ENCODE results near the gene PPP2R2B. TPM values are rescaled to one million over a fixed set of nuclear protein-coding genes. Genes with fewer than 3 reads are reported as not detected.

Gene PPP2R2B
- total and polyA plus RNA-seq, 2 donors (not counting 3 experiments of a cell fraction or from before 2014, with no cell fraction given), result not detected

DNA sequence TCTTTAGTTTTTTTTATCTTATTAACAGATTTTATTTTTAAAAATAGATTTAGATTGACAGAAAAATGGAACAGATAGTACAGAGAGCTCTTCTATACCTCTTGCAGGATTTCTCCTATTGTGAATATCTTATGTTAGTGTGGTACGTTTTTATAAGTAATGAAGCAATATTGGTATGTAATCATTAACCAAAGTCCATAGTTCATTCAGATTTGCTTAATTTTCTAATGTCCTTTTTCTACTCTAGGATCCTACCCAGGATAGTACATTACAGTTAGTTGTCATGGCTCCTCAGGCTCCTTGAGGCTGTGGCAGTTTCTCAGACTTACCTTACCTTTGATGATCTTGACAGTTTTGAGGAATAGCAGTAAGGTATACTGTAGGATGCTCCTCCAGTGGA is 30.4 kb downstream of the PPP2R2B start:
- ChIA-PET CTCF (no interaction called here), POLR2A (no interaction called here)
- no peak overlapping the region for H3K27ac ChIP-seq (ENCODE audit: insufficient read depth, low read depth, low read length)
- no peaks in the 10 kb centered on the region for H3K4me1 ChIP-seq (ENCODE audit: control insufficient read depth, extremely low read depth, insufficient read depth, low read length)
- no peaks in the 10 kb centered on the region for H3K9me1 ChIP-seq (replicated peaks; ENCODE audit: control insufficient read depth, extremely low read depth, insufficient read depth, low read length)
- TF ChIP-seq GATA2 (IDR thresholded peaks at IDR 0.05; ENCODE audit: insufficient read depth, insufficient read length, low read depth, low read length), result no peak
- no peak for TF ChIP-seq MYC (IDR thresholded peaks at IDR 0.05; ENCODE audit: low read depth, low read length)
- TF ChIP-seq EZH2 (IDR thresholded peaks at IDR 0.05; ENCODE audit: borderline replicate concordance, low read depth, low read length, severe bottlenecking), result no peak
- TF ChIP-seq, protein P1, sequence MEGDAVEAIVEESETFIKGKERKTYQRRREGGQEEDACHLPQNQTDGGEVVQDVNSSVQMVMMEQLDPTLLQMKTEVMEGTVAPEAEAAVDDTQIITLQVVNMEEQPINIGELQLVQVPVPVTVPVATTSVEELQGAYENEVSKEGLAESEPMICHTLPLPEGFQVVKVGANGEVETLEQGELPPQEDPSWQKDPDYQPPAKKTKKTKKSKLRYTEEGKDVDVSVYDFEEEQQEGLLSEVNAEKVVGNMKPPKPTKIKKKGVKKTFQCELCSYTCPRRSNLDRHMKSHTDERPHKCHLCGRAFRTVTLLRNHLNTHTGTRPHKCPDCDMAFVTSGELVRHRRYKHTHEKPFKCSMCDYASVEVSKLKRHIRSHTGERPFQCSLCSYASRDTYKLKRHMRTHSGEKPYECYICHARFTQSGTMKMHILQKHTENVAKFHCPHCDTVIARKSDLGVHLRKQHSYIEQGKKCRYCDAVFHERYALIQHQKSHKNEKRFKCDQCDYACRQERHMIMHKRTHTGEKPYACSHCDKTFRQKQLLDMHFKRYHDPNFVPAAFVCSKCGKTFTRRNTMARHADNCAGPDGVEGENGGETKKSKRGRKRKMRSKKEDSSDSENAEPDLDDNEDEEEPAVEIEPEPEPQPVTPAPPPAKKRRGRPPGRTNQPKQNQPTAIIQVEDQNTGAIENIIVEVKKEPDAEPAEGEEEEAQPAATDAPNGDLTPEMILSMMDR (IDR thresholded peaks at IDR 0.05; ENCODE audit: extremely low read depth in 1 of 2, insufficient read depth in 1 of 2, low read depth in 1 of 2, low read length in 2 of 2), result no peak
- no peak for TF ChIP-seq POLR2A (IDR thresholded peaks at IDR 0.05; ENCODE audit: low read depth, low read length)
- no peak for TF ChIP-seq JUN (IDR thresholded peaks at IDR 0.05; ENCODE audit: borderline replicate concordance, insufficient read depth, insufficient read length, low read depth)
- no peak for TF ChIP-seq POLR2AphosphoS5 (IDR thresholded peaks at IDR 0.05; ENCODE audit: insufficient read depth, low read depth, low read length)
- no peak for TF ChIP-seq FOS (IDR thresholded peaks at IDR 0.05; ENCODE audit: borderline replicate concordance, insufficient read depth, low read length)
- TF ChIP-seq, protein P2, sequence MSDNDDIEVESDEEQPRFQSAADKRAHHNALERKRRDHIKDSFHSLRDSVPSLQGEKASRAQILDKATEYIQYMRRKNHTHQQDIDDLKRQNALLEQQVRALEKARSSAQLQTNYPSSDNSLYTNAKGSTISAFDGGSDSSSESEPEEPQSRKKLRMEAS (IDR thresholded peaks at IDR 0.05; ENCODE audit: insufficient read depth, insufficient read length), result no peak
- FAIRE-seq, result no peak
- H3K9ac ChIP-seq (replicated peaks; ENCODE audit: extremely low read depth, insufficient read depth, low read length), result no peak overlapping the region
- H2AFZ ChIP-seq (ENCODE audit: low read depth, low read length), result no peak overlapping the region
- no peaks in the 10 kb centered on the region for H4K20me1 ChIP-seq (replicated peaks; ENCODE audit: control insufficient read depth, extremely low read depth, insufficient read depth, low read length)
- no peak for DNase-seq (ENCODE audit: low read depth, low spot score)
- H3K4me3 ChIP-seq (replicated peaks in 1 of 3; ENCODE audit: insufficient read depth in 1 of 3, low read depth in 1 of 3, low read length in 3 of 3), result no peak overlapping the region
- H3K4me2 ChIP-seq (ENCODE audit: insufficient read depth, low read length), result no peak overlapping the region
- H3K36me3 ChIP-seq (ENCODE audit: control insufficient read depth in 2 of 2, extremely low read depth in 1 of 2, insufficient read depth in 2 of 2, low read length in 2 of 2), result no peaks in the 10 kb centered on the region
- intact Hi-C loops (cut with micrococcal nuclease) (no loop called here), dilution Hi-C loops (cut with MboI; ENCODE audit: extremely low pct_ligation_motif_present, low sequenced_read_pairs) (no loop called here)
- BruUV-seq (replicated peaks), result no TSS peak
- H3K9me3 ChIP-seq (replicated peaks; ENCODE audit: control insufficient read depth, insufficient read depth, low read length), result no peaks in the 10 kb centered on the region
- H3K79me2 ChIP-seq (ENCODE audit: control insufficient read depth, insufficient read depth, low read length), result no peaks in the 10 kb centered on the region
- H3K27me3 ChIP-seq (ENCODE audit: control insufficient read depth in 2 of 2, insufficient read depth in 2 of 2, low read length in 2 of 2), result no peaks in the 10 kb centered on the region
